AG09309 (cell line): ENCODE measurements around the gene TRIO.

Experiments
- DNase-seq: peaks from one replicate; pipeline ENCODE4 v3.0.0-alpha.2; 2010; ENCODE audit warnings: low read depth
- H3K4me3 ChIP-seq: 2 replicates; pipeline ENCODE4 v1.5.1; 2011; ENCODE audit warnings: mild to moderate bottlenecking, low read depth, low read length, moderate library complexity; ENCODE audit not compliant: control insufficient read depth
- TF ChIP-seq, protein P1 (sequence below): IDR thresholded peaks from 2 replicates; pipeline ENCODE4 v1.5.1; 2011; ENCODE audit warnings: mild to moderate bottlenecking, low read depth, low read length, inconsistent platforms; ENCODE audit not compliant: insufficient read depth, control insufficient read depth; ENCODE audit errors: missing control alignments

Gene TRIO

DNA sequence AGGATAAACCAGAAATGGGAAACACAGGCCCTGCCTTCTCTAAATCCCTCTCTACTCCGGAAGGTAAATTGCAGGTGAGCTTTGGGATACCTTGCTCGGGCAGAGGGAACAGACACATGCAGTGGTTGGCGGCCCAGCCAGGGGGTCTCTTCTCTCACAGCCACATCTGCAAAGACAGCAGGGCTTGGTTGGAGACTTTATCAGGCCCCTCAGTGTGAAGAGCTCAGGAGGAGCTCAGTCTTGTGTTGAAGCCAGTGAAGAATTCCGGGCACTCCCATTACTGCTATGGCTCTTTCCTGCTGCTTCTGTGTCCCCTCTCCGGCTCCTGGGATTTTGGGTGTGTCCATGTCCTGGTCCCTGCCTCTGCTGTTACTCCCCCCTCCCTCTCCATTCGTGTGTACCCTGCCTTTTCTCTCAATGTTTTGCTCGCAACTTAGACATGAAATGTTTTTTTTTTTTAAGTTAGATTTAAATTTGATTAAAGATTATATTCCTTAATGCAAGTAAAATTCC, 99.8 kb downstream of the TRIO start:
- H3K4me3 ChIP-seq, result no peak overlapping the region
- TF ChIP-seq, protein P1, sequence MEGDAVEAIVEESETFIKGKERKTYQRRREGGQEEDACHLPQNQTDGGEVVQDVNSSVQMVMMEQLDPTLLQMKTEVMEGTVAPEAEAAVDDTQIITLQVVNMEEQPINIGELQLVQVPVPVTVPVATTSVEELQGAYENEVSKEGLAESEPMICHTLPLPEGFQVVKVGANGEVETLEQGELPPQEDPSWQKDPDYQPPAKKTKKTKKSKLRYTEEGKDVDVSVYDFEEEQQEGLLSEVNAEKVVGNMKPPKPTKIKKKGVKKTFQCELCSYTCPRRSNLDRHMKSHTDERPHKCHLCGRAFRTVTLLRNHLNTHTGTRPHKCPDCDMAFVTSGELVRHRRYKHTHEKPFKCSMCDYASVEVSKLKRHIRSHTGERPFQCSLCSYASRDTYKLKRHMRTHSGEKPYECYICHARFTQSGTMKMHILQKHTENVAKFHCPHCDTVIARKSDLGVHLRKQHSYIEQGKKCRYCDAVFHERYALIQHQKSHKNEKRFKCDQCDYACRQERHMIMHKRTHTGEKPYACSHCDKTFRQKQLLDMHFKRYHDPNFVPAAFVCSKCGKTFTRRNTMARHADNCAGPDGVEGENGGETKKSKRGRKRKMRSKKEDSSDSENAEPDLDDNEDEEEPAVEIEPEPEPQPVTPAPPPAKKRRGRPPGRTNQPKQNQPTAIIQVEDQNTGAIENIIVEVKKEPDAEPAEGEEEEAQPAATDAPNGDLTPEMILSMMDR, result no peak
- DNase-seq, result no peak

DNA sequence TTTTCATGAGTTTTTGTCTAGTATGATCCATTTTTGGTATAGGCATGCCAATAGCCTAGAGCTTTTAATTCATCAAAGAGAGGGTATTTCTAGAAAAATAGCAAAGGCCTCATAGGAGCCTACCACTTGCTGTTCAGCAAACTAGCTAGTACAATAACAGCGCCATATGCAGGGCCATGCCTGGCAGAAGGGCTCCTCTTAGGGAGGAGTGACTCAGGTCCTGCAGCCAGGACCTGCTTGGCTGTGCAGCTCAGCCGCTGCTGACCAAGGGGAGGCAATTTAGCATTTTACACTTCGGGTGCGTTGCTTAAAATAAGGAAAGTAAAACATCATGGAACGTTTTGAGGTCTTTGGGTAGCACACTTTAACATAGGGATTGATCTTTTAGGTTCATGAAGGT, 100.6 kb downstream of the TRIO start:
- TF ChIP-seq, protein P1, result no peak
- no peak for DNase-seq
- no peak overlapping the region for H3K4me3 ChIP-seq

DNA sequence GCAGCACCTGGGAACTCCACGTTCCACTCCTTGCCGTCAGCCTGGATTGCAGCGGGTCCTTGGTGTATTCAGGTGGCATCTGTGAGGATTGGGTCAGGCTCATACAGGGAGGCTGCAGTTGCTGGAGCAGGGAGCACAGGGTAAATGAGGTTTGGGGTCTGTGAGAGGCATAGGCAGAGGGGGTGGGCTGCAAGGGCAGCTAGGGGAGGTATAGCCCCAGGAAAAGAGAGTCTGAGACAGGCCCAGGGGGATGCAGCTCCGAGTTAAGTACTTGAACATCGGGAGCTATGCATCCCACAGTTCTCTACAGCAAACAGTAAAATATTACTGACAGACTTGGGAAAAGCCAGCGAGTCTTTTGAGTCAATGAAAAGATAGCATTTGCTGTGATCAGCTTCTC, 101.6 kb downstream of the TRIO start:
- TF ChIP-seq, protein P1, result no peak
- no peak for DNase-seq
- no peak overlapping the region for H3K4me3 ChIP-seq

DNA sequence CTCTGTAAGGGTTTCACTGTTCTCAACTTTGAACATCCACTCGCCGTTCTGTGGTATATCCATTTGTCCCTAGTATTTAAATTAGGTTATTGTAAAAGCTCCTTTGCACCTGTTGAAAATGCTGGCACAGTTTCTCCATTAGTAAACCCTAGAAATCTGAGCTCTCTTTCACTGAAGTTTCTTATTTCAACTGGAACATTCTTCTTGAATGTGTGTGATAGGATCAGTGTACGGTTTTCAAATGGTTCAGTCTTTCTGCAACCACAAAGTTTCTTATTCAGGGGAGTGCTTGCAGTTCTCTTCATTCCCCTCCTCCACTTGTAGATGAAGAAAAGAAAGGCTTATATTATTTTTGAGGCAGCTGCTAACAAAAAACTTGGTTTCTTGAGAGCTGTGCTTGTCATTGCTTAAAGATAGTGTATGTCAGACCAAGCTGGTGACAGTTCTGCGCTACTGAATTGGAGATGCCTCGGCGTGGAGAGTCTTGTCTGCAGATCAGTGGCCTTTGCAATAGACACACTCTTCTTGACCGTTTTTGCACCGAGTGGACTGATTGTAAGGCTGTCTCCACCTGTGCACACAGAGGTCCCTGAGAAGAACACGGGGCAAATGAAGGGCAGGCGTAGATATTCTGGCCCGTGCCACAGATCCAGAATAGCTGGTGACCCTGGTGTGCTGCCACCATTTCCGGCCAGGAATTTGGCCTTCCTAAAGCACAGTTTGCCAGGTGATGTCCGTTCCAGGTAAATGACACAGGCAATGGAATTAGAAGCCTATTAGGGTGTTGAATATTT, 102.2 kb downstream of the TRIO start:
- no peak for DNase-seq
- TF ChIP-seq, protein P1, result no peak
- no peak overlapping the region for H3K4me3 ChIP-seq

DNA sequence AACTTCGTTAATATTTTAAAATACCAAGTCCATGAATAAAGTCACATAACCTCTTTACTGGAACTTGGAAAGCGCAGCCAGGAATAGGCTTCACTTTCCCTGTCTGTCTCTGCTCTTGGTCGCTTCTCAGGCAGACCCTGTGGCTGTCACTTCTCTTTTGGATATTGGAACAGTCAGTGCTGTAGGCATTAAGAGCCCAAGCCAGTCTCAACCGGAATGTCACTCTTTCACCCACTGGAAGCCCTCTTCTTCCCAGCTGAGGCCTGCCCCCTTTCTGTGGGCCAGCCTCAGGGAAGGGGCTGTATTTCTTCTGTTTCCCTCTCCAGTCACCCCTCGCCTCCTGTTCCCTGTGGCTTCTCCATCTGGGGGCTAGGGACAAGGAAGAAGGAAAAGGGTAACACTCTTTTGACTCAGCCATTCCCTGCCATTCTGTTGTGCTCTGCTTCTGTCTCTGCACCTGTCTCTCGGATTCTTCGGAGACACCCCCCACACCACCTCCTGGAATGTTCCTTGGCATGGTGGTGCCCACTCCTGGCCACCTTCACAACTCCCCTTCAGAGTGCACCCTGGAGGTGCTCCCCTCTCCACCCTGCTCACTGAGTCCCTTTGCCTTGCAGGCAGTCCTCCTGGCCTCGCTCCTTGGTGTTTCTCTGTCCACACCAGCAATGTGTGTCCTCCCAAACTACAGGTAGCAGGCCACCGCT, 103.4 kb downstream of the TRIO start:
- TF ChIP-seq, protein P1, result no peak
- no peak overlapping the region for H3K4me3 ChIP-seq
- DNase-seq, result no peak

DNA sequence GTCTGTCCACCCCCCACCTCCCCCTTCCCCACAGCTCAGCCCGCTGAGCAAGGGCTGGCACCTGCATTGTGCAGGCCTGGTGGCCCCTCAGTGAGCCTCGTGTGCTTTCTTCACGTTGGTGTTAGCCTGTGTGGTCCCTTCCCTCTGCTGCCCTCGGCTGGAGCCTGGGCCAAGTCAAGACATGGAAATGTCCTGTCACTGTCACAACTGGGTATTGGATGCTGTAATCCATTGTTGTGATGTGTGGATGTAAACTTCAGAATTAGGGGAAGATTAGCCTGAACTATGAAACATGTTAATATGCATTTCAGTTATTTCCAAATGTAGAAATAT, 103.9 kb downstream of the TRIO start:
- DNase-seq, result no peak
- no peak overlapping the region for H3K4me3 ChIP-seq
- TF ChIP-seq, protein P1, result no peak
